ENCODE measurements around the gene MTHFD1L. TPM values are rescaled to one million over a fixed set of nuclear protein-coding genes. Genes with fewer than 3 reads are reported as not detected.
A peak's percentile ranks its signal among the peaks of the same experiment; 100 is the strongest.

Gene MTHFD1L
- total and polyA plus RNA-seq, 2 donors (not counting 1 experiment from before 2014, with no cell fraction given): 36.1 to 48.9 TPM

DNA sequence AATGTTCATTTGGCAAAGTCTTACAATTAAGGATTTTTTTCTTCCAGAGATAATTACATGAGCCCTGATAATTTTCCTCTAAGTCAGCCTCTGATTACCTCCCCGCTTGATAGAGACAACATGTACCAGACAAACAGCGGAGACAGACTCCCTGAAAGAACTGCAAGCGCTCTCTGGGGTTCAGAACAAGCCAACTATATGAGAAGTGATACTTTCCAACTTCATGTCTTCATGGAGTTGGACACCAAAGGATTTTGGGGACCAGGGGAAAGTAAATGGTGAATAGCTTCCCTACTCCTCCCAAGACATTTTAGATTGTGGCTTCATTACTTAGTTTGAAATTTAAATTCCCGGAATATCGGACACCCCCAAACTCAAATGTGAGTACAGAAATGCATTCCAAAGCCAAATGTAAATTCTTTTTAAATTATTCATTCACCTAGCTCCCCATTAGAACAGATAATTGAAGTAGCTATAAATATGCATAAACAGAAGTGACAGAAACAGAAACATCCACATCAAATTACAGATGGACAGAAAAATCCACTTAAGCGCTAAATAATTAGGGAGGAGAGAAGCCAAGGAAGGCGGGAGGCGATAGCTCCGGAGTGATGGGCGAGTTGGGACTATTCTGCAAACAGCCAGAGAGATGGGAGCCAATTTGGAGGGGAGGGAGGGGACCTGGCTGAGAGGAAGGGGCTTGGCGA is 244.5 kb downstream of the MTHFD1L start:
- H3K9me3 ChIP-seq (ENCODE audit: control insufficient read depth, insufficient read depth, low read depth, low read length): no peaks in the 10 kb centered on the region
- peak overlapping the region; percentile 17 for H3K4me2 ChIP-seq (ENCODE audit: extremely low read depth, insufficient read depth, low read length)
- no peaks in the 10 kb centered on the region for H4K20me1 ChIP-seq (ENCODE audit: control insufficient read depth, extremely low read depth, insufficient read depth, low read length)
- H3K9ac ChIP-seq (ENCODE audit: insufficient read depth, low read length): no peak overlapping the region
- no peak for DNase-seq (ENCODE audit: low read depth in 2 of 2)
- H3K79me2 ChIP-seq (ENCODE audit: control insufficient read depth, insufficient read depth, low read length): no peaks in the 10 kb centered on the region
- H3K4me1 ChIP-seq (ENCODE audit: control insufficient read depth, extremely low read depth, insufficient read depth, low read length): no peaks in the 10 kb centered on the region
- H3K36me3 ChIP-seq (ENCODE audit: control insufficient read depth, insufficient read depth, low read length): no peaks in the 10 kb centered on the region
- H3K27me3 ChIP-seq (ENCODE audit: control insufficient read depth, insufficient read depth, low read length): no peaks in the 10 kb centered on the region
- no peak overlapping the region for H2AFZ ChIP-seq (ENCODE audit: low read length)
- no peak overlapping the region for H3K27ac ChIP-seq (ENCODE audit: insufficient read depth, low read length)
- peak overlapping the region in 1 of 4 experiments; percentile 22 for H3K4me3 ChIP-seq (replicated peaks in 1 of 4; ENCODE audit: control extremely low read depth in 1 of 4, insufficient read depth in 1 of 4, low read depth in 3 of 4, low read length in 4 of 4)
- TF ChIP-seq, protein P1, sequence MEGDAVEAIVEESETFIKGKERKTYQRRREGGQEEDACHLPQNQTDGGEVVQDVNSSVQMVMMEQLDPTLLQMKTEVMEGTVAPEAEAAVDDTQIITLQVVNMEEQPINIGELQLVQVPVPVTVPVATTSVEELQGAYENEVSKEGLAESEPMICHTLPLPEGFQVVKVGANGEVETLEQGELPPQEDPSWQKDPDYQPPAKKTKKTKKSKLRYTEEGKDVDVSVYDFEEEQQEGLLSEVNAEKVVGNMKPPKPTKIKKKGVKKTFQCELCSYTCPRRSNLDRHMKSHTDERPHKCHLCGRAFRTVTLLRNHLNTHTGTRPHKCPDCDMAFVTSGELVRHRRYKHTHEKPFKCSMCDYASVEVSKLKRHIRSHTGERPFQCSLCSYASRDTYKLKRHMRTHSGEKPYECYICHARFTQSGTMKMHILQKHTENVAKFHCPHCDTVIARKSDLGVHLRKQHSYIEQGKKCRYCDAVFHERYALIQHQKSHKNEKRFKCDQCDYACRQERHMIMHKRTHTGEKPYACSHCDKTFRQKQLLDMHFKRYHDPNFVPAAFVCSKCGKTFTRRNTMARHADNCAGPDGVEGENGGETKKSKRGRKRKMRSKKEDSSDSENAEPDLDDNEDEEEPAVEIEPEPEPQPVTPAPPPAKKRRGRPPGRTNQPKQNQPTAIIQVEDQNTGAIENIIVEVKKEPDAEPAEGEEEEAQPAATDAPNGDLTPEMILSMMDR (conservative IDR thresholded peaks at IDR 0.05 in 1 of 2, IDR thresholded peaks at IDR 0.05 in 1 of 2; ENCODE audit: low read depth in 1 of 2, low read length in 2 of 2): no peak
- no peak for TF ChIP-seq EZH2 (IDR thresholded peaks at IDR 0.05; ENCODE audit: low read length, missing control alignments)

DNA sequence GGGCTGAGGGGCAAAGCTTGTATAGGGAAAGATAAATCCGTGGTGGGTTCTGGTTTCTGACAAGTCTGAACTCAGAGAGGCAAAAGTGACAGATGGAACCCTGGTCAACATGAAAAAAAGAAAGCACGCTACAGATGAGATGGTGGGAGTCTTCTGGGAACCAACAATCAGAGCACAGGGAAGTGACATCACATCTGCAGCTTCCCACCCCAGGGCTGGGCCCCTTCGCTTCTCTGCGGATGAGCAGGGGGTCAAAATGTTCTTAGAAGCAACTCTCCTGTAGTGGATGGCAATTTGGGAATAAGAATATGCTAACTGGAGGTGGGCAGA is 245.0 kb downstream of the MTHFD1L start:
- H3K9ac ChIP-seq (ENCODE audit: insufficient read depth, low read length): no peak overlapping the region
- TF ChIP-seq EZH2 (IDR thresholded peaks at IDR 0.05; ENCODE audit: low read length, missing control alignments): no peak
- TF ChIP-seq, protein P1 (conservative IDR thresholded peaks at IDR 0.05 in 1 of 2, IDR thresholded peaks at IDR 0.05 in 1 of 2; ENCODE audit: low read depth in 1 of 2, low read length in 2 of 2): no peak
- no peak for DNase-seq (ENCODE audit: low read depth in 2 of 2)

DNA sequence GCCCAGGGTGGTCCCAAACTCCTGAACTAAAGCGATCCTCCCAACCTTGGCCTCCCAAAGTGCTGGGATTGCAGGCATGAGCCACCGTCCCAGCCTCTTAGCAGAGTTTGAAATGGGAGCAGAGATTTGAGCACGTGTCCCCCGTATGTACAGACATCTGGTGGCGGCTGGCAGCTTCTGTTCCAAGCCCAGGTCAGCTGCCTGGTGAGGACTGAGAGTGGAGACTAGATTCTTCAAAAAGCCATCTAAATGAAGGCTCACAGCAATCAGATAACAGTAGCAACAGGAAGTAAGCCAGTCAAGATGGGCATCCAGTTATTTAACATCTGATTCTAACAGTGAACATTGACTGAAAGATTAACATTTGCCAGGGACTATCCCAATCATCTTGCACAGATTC is 246.2 kb downstream of the MTHFD1L start:
- Histone ChIP-seq H3K4me2 (ENCODE audit: extremely low read depth, insufficient read depth, low read length) (no peak overlapping the region), H2AFZ (ENCODE audit: low read length) (no peak overlapping the region), H3K79me2 (ENCODE audit: control insufficient read depth, insufficient read depth, low read length) (no peaks in the 10 kb centered on the region), H3K27me3 (ENCODE audit: control insufficient read depth, insufficient read depth, low read length) (no peaks in the 10 kb centered on the region), H4K20me1 (ENCODE audit: control insufficient read depth, extremely low read depth, insufficient read depth, low read length) (no peaks in the 10 kb centered on the region), H3K4me3 (replicated peaks in 1 of 4; ENCODE audit: control extremely low read depth in 1 of 4, insufficient read depth in 1 of 4, low read depth in 3 of 4, low read length in 4 of 4) (no peak overlapping the region), H3K27ac (ENCODE audit: insufficient read depth, low read length) (no peak overlapping the region), H3K9me3 (ENCODE audit: control insufficient read depth, insufficient read depth, low read depth, low read length) (no peaks in the 10 kb centered on the region), H3K4me1 (ENCODE audit: control insufficient read depth, extremely low read depth, insufficient read depth, low read length) (no peaks in the 10 kb centered on the region), H3K36me3 (ENCODE audit: control insufficient read depth, insufficient read depth, low read length) (no peaks in the 10 kb centered on the region), H3K9ac (ENCODE audit: insufficient read depth, low read length) (no peak overlapping the region)
- TF ChIP-seq, protein P1 (conservative IDR thresholded peaks at IDR 0.05 in 1 of 2, IDR thresholded peaks at IDR 0.05 in 1 of 2; ENCODE audit: low read depth in 1 of 2, low read length in 2 of 2): no peak
- no peak for TF ChIP-seq EZH2 (IDR thresholded peaks at IDR 0.05; ENCODE audit: low read length, missing control alignments)
- DNase-seq (ENCODE audit: low read depth in 2 of 2): no peak

More for the DNA sequence above, 245.0 kb downstream of the MTHFD1L start:
- Histone ChIP-seq H4K20me1 (ENCODE audit: control insufficient read depth, extremely low read depth, insufficient read depth, low read length) (no peaks in the 10 kb centered on the region), H3K27ac (ENCODE audit: insufficient read depth, low read length) (no peak overlapping the region), H3K9me3 (ENCODE audit: control insufficient read depth, insufficient read depth, low read depth, low read length) (no peaks in the 10 kb centered on the region), H3K4me2 (ENCODE audit: extremely low read depth, insufficient read depth, low read length) (no peak overlapping the region), H3K79me2 (ENCODE audit: control insufficient read depth, insufficient read depth, low read length) (no peaks in the 10 kb centered on the region), H2AFZ (ENCODE audit: low read length) (no peak overlapping the region), H3K4me1 (ENCODE audit: control insufficient read depth, extremely low read depth, insufficient read depth, low read length) (no peaks in the 10 kb centered on the region), H3K27me3 (ENCODE audit: control insufficient read depth, insufficient read depth, low read length) (no peaks in the 10 kb centered on the region), H3K36me3 (ENCODE audit: control insufficient read depth, insufficient read depth, low read length) (no peaks in the 10 kb centered on the region), H3K4me3 (replicated peaks in 1 of 4; ENCODE audit: control extremely low read depth in 1 of 4, insufficient read depth in 1 of 4, low read depth in 3 of 4, low read length in 4 of 4) (no peak overlapping the region)

Measured in fibroblast of lung (primary cell).